ENCODE results near the gene CDON.

The CDON gene

DNA sequence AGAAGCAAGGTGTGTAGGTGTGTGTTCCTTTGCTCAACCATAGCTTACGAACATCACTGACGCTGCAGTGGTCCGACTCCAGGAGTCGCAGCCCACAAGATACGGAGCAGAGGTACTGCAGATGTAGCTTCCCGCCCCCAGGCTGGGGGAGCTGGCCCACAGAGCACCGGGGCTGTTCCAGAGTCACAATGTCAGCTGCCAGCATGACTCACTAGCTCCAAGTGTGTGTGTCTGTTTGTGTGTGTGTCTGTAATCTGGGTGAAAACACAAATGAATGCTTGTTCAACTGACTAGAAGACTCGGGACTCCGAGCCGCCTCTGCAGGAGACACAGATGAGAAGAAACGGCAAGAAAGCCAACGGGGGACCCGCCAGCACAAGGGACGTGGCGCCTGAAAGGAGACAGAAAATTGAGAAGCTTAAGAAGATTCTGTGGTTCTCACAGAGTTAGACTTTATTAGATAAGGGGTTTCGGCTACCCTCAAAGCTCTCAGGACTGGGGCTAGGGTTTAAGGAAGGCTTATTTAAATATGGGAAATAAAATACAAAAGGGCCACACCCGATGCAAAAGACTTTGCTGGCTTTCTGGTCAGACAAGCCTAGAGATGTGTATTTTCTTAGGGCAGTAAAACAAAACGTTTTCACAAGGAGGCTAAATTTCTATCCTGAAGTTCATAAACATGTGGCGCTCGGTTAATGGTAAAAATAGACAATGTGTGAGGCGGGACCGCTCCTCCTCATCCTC is 106.1 kb downstream of the CDON start:
- Mint-ChIP-seq H3K27me3 (ENCODE audit: low read depth) (no peaks in the 10 kb centered on the region), H3K4me3 (no peak overlapping the region), H3K36me3 (ENCODE audit: low read depth) (peaks cover 48% of the 10 kb centered on the region), H3K4me1 (peaks cover 46% of the 10 kb centered on the region), H3K9me3 (no peaks in the 10 kb centered on the region), H3K27ac (peak overlapping the region in 2 of 3 experiments; percentile 38 to 45)
- no peak for TF ChIP-seq CTCF (IDR thresholded peaks at IDR 0.05; ENCODE audit: unreplicated experiment in 3 of 3)

DNA sequence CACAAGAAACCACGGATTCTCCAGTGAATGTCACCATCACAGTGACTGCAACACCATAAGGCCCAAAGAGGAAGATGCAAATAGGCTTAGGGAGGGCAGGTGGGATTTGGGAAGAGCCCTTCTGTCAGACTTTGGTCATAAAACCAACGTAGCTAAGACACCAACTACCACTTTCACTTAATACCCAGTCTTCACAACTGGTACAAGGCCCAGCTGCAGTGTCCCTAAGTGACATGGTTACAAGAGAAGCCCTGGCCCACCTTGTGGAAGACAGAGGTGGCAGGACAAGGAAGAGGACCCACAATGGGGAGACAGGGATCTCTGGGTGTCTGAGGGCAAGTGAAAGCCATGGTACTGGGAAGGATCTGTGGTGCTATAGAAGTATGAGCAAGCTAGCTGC is 106.8 kb downstream of the CDON start:
- H3K9me3 Mint-ChIP-seq = no peaks in the 10 kb centered on the region
- H3K27ac Mint-ChIP-seq = peak overlapping the region in 1 of 3 experiments; percentile 45
- H3K4me3 Mint-ChIP-seq = no peak overlapping the region
- H3K36me3 Mint-ChIP-seq (ENCODE audit: low read depth) = peaks cover 41% of the 10 kb centered on the region
- TF ChIP-seq CTCF (IDR thresholded peaks at IDR 0.05; ENCODE audit: unreplicated experiment in 3 of 3) = no peak
- H3K4me1 Mint-ChIP-seq = peaks cover 48% of the 10 kb centered on the region
- no peaks in the 10 kb centered on the region for H3K27me3 Mint-ChIP-seq (ENCODE audit: low read depth)

- Mint-ChIP-seq H3K4me3 (no peak overlapping the region), H3K27ac (peak overlapping the region in 1 of 3 experiments; percentile 45), H3K9me3 (no peaks in the 10 kb centered on the region), H3K36me3 (ENCODE audit: low read depth) (peaks cover 34% of the 10 kb centered on the region), H3K4me1 (peaks cover 46% of the 10 kb centered on the region), H3K27me3 (ENCODE audit: low read depth) (no peaks in the 10 kb centered on the region)
- no peak for TF ChIP-seq CTCF (IDR thresholded peaks at IDR 0.05; ENCODE audit: unreplicated experiment in 3 of 3)
Observed at GRCh38 chr11:125954945-125955640, 107.6 kb downstream of the CDON start.

DNA sequence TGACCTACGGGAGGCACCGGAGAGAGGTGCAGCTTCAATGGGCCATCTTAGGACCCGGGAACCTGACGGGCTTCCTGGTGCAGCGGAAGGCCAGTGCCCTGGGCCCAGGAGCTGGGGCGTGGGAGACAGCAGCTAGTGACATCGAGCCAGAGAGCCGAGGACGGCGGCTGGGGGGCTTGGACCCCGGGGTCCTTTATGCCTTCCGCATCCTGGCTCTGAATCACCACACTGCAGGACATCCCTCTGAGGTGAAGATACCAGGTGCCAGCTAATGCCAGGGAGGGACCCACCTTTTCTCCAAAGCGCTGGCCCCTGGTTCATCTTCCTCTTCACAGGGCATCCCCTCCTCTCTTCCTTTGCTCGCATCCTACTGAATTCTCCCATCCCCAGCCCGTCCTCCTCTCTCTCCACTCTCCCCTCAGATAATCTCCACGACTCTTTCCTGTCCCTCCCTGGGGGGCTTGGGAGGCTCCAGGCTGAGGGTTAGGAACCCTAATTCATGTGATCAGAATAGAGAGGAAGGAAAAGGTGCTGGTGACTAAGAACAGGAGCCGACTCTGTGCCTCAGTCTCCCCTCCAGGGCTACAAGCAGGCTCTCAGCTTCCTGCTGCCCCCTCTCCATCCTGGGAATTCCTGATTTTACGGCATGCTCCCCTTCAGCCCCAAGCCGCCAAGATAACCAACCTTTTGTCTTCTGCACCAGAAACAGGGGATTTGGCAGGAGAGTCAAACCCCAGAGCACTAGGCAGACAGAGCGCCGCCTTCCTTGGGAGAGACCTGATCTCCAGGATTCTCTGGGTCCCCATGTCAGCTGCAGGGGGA is 108.3 kb downstream of the CDON start:
- H3K4me1 Mint-ChIP-seq = peaks cover 47% of the 10 kb centered on the region
- H3K9me3 Mint-ChIP-seq = no peaks in the 10 kb centered on the region
- no peak for TF ChIP-seq CTCF (IDR thresholded peaks at IDR 0.05; ENCODE audit: unreplicated experiment in 3 of 3)
- peaks cover 27% of the 10 kb centered on the region for H3K36me3 Mint-ChIP-seq (ENCODE audit: low read depth)
- no peak overlapping the region for H3K27ac Mint-ChIP-seq
- no peak overlapping the region for H3K4me3 Mint-ChIP-seq
- no peaks in the 10 kb centered on the region for H3K27me3 Mint-ChIP-seq (ENCODE audit: low read depth)

DNA sequence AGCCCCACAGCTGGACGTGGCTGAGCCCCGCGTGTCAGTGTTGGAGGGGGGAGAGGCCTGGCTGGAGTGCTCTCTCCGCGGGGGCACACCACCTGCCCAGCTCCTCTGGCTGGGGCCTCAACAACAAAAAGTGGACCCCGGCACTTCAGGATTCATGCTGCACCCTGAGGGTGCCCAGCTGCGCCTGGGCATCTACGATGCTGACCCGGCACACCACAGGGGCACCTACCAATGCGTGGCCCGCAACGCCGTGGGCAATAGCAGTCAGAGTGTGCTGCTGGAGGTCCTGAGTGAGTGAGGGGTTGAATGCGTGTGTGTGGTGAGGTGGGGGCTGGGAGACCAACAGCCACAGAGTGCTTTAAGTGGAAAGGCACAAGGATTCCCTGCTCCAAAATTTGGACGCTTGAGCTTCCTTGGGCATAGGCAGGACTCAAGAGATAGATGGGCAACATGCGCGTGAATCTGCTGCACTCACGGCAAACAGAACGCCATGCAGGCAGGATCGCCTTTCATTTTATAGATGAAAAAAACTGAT is 109.2 kb downstream of the CDON start:
- Mint-ChIP-seq H3K36me3 (ENCODE audit: low read depth) (peaks cover 24% of the 10 kb centered on the region), H3K4me3 (no peak overlapping the region), H3K4me1 (peaks cover 51% of the 10 kb centered on the region), H3K27ac (peak overlapping the region in 1 of 3 experiments; percentile 80), H3K27me3 (ENCODE audit: low read depth) (no peaks in the 10 kb centered on the region), H3K9me3 (no peaks in the 10 kb centered on the region)
- TF ChIP-seq CTCF (IDR thresholded peaks at IDR 0.05; ENCODE audit: unreplicated experiment in 3 of 3) = no peak

All from nephron (organoid).